Activated CD4-positive, alpha-beta T cell treated with anti-CD3 and anti-CD28 coated beads for 24 hours (primary cell): ENCODE measurements around the gene FAM216A.

Experiments
- DNase-seq, 2 donors: peaks; one replicate each; pipeline ENCODE4 v3.0.0-alpha.2; 2020; ENCODE audit warnings: low read depth in 2 of 2

FAM216A gene

GRCh38 chr12:110538869-110539622, 70.4 kb downstream of the FAM216A start:
- DNase-seq, result no peak
